Hepatocyte (in vitro differentiated cells): ENCODE data around the gene HSPA13.

ENCODE experiments used
- EZH2 ChIP-seq: fragments of 200-600 bp; sonication (generic); IDR thresholded peaks from 2 replicates; pipeline ENCODE4 v1.6.1; 2016; ENCODE audit warnings: antibody characterized with exemption, mild to moderate bottlenecking, borderline replicate concordance
- EZH2phosphoT487 ChIP-seq: fragments of 200-600 bp; sonication (generic); IDR thresholded peaks from one replicate; pipeline ENCODE4 v1.6.1; 2018; ENCODE audit warnings: antibody characterized with exemption, mild to moderate bottlenecking, low read depth, moderate library complexity; ENCODE audit not compliant: unreplicated experiment, severe bottlenecking
- TF ChIP-seq, protein P1 (sequence below): fragments of 200-600 bp; sonication (generic); IDR thresholded peaks from 2 replicates; pipeline ENCODE4 v1.5.1; 2016; ENCODE audit warnings: antibody characterized with exemption, mild to moderate bottlenecking; ENCODE audit not compliant: poor library complexity

DNA sequence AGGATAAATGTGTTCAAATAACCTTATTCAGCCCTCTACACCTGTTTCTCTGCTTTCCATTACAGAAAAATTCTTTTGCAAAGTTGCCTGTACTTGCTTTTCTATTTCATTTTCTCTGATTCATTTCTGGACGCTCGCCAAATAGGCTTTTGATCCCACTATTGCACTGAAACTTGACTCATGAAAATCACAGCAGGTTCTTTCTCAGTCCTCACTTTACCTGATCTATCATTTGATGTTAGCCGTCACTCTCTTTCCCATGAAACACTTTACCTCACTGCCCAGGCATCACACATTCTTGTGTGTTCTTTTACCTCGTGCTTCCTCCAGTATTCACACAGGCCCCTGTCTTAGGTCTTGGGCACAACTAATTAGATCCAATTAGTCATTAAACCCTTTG is 26.2 kb downstream of the HSPA13 start:
- TF ChIP-seq, protein P1, sequence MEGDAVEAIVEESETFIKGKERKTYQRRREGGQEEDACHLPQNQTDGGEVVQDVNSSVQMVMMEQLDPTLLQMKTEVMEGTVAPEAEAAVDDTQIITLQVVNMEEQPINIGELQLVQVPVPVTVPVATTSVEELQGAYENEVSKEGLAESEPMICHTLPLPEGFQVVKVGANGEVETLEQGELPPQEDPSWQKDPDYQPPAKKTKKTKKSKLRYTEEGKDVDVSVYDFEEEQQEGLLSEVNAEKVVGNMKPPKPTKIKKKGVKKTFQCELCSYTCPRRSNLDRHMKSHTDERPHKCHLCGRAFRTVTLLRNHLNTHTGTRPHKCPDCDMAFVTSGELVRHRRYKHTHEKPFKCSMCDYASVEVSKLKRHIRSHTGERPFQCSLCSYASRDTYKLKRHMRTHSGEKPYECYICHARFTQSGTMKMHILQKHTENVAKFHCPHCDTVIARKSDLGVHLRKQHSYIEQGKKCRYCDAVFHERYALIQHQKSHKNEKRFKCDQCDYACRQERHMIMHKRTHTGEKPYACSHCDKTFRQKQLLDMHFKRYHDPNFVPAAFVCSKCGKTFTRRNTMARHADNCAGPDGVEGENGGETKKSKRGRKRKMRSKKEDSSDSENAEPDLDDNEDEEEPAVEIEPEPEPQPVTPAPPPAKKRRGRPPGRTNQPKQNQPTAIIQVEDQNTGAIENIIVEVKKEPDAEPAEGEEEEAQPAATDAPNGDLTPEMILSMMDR, result no peak
- TF ChIP-seq EZH2 (no peak), EZH2phosphoT487 (no peak)
